NCI-H2107 treated with DMSO at 0.1 percent for 48 hours (cell line): ENCODE measurements around the gene HESX1.

Experiments
- DNase-seq: peaks from one replicate; lab custom pipeline; 2025; ENCODE audit not compliant: unreplicated experiment; lab: John Stamatoyannopoulos, UW

The HESX1 gene

GRCh38 chr3:57199895-57200297, at the start of gene HESX1:
TSS of gene HESX1 (minus strand) at chr3:57199978. CDS start at chr3:57199918, 60 bp downstream.
- DNase-seq = no peak

- DNase-seq = no peak
Measured at GRCh38 chr3:57244946-57245345, 45.2 kb upstream of the HESX1 start.

- no peak for DNase-seq
Measured at GRCh38 chr3:57234613-57235575, 35.1 kb upstream of the HESX1 start.

- no peak for DNase-seq
Measured at GRCh38 chr3:57233799-57234198, 34.0 kb upstream of the HESX1 start.

GRCh38 chr3:57230006-57230405, 30.2 kb upstream of the HESX1 start:
- no peak for DNase-seq

GRCh38 chr3:57227930-57228751, 28.4 kb upstream of the HESX1 start:
- DNase-seq = peak; percentile 7

GRCh38 chr3:57227204-57227929, 27.6 kb upstream of the HESX1 start, which contains the start of gene APPL1:
TSS of gene APPL1 (plus strand) at chr3:57227729. CDS start at chr3:57227884, 155 bp downstream.
- DNase-seq = peak; percentile 28

GRCh38 chr3:57226176-57226575, 26.4 kb upstream of the HESX1 start:
- no peak for DNase-seq

- no peak for DNase-seq
Measured at GRCh38 chr3:57224856-57225255, 25.1 kb upstream of the HESX1 start.

- DNase-seq = peak; percentile 17
Measured at GRCh38 chr3:57221883-57222282, 22.1 kb upstream of the HESX1 start.

- no peak for DNase-seq
Measured at GRCh38 chr3:57206423-57206822, 6.6 kb upstream of the HESX1 start.

- no peak for DNase-seq
Measured at GRCh38 chr3:57194641-57195040, 5.1 kb downstream of the HESX1 start.

GRCh38 chr3:57192028-57192427, 7.8 kb downstream of the HESX1 start:
- no peak for DNase-seq

GRCh38 chr3:57184526-57184925, 15.3 kb downstream of the HESX1 start:
- no peak for DNase-seq

GRCh38 chr3:57179580-57180410, 20.0 kb downstream of the HESX1 start:
- DNase-seq = no peak

GRCh38 chr3:57176045-57176444, 23.7 kb downstream of the HESX1 start:
- DNase-seq = no peak

GRCh38 chr3:57173687-57174086, 26.1 kb downstream of the HESX1 start:
- no peak for DNase-seq

- no peak for DNase-seq
Measured at GRCh38 chr3:57170946-57171345, 28.8 kb downstream of the HESX1 start.

- peak; percentile 20 for DNase-seq
Measured at GRCh38 chr3:57169872-57170623, 29.7 kb downstream of the HESX1 start.
